ENCODE data around the gene BEST3.

Gene BEST3

DNA sequence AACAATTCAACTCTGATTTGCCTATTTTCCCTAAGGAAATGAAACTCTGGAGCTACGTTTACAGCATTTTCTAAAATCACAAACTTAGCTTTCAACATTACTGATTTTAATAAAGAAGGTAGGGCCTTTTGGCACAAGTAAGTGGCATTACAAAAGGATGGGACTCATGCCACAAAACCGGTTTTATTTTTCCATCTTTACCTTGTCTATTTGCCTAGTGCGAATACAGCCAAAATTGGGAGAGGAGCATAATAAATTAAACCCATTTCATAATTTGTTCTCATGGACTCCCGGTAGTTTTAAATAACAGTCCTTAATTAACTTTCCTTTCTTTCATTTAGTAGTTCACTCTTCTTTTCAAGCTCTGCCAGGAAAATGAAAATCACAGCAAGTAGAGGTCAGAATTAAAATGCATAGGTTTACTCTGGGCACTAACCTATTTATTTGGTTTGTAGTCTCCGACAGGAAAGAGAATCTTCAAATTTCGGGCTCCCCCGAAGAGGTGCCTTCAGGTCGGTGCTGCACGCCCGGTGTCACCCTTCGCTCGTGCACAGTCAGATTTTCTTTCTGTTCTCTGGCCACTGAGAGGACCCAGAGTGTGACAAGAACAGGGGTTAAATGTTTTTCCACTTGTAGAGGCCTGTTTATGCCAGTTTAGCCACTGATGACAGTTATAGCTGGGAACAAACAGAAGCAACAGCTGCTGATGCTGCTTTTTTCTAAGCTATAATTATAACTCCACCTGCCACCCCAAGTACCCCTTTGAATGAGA, at the start of gene BEST3:
TSS of gene BEST3 (minus strand) at position 535 of the 772 bp plus-strand sequence. CDS start 1,505 bp downstream, outside the sequence.
- peak within 1 kb of the TSS; percentile 48 for H3K27ac ChIP-seq
- TF ChIP-seq, protein P1, sequence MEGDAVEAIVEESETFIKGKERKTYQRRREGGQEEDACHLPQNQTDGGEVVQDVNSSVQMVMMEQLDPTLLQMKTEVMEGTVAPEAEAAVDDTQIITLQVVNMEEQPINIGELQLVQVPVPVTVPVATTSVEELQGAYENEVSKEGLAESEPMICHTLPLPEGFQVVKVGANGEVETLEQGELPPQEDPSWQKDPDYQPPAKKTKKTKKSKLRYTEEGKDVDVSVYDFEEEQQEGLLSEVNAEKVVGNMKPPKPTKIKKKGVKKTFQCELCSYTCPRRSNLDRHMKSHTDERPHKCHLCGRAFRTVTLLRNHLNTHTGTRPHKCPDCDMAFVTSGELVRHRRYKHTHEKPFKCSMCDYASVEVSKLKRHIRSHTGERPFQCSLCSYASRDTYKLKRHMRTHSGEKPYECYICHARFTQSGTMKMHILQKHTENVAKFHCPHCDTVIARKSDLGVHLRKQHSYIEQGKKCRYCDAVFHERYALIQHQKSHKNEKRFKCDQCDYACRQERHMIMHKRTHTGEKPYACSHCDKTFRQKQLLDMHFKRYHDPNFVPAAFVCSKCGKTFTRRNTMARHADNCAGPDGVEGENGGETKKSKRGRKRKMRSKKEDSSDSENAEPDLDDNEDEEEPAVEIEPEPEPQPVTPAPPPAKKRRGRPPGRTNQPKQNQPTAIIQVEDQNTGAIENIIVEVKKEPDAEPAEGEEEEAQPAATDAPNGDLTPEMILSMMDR (IDR thresholded peaks at IDR 0.05): no peak
- TF ChIP-seq ZFX (IDR thresholded peaks at IDR 0.05; ENCODE audit: borderline replicate concordance): no peak

DNA sequence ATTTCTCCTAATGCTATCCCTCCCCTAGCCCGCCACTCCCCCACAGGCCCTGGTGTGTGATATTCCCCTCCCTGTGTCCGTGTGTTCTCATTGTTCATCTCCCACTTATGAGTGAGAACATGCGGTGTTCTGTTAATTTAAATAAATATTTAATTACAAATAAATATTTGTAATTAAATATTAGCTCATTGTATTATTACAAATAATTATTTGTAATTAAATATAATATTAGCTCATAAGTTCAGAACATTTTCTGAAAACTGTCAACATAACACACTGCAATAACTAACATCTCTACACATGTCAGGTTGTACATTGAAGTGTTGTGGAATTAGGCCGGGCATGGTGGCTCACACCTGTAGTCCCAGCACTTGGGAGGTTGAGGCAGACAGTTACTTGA, 45.0 kb upstream of the BEST3 start:
- TF ChIP-seq, protein P1 (IDR thresholded peaks at IDR 0.05): no peak
- no peak for TF ChIP-seq ZFX (IDR thresholded peaks at IDR 0.05; ENCODE audit: borderline replicate concordance)

DNA sequence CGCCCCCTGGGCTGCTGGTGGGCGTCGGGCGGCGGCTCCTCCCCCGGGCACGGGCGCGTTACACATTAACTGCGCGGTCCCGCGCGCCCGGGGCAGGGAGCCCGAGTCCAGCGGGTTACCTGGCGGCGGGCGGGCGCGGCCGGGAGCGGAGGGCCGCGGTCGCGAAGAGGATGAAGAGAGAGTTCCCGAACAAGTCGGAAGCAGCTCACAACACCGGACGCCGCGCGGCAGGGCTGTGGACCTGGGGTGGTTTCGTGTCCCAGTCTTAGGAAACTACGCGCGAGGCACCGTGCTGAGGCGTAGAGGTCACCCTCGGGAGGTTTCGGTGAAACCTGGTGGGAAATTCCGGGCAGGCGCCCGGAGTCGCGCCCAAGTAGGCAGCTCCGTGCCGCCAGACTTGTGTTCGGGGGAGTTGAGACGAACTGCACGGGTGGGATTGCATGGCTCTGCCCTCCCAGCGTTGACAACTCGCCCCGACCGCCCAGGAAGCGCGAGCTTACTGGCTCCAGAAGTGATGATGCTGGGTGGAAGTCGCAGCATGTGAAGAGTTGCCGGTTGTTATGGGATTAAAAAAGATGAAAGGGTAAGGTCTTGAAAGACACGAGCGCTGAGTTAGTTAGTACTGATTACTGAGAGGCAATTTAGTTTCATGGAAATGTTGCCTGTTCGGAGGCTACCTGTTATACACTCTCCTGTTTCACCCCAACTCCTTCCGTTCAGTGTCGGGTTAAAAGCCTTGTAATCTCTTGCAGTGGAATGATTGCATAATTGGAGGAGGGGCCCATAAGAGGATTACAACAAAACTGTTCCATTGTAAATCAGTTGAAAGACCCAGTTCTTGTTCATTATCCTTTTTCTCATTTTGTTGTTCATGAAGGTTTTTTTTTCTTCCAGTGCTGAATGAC, 40.4 kb upstream of the BEST3 start:
- no peak for TF ChIP-seq ZFX (IDR thresholded peaks at IDR 0.05; ENCODE audit: borderline replicate concordance)
- TF ChIP-seq, protein P1 (IDR thresholded peaks at IDR 0.05): no peak
- H3K27ac ChIP-seq: peak overlapping the region; percentile 94

More for the DNA sequence above, 45.0 kb upstream of the BEST3 start:
- no peak overlapping the region for H3K27ac ChIP-seq

DNA sequence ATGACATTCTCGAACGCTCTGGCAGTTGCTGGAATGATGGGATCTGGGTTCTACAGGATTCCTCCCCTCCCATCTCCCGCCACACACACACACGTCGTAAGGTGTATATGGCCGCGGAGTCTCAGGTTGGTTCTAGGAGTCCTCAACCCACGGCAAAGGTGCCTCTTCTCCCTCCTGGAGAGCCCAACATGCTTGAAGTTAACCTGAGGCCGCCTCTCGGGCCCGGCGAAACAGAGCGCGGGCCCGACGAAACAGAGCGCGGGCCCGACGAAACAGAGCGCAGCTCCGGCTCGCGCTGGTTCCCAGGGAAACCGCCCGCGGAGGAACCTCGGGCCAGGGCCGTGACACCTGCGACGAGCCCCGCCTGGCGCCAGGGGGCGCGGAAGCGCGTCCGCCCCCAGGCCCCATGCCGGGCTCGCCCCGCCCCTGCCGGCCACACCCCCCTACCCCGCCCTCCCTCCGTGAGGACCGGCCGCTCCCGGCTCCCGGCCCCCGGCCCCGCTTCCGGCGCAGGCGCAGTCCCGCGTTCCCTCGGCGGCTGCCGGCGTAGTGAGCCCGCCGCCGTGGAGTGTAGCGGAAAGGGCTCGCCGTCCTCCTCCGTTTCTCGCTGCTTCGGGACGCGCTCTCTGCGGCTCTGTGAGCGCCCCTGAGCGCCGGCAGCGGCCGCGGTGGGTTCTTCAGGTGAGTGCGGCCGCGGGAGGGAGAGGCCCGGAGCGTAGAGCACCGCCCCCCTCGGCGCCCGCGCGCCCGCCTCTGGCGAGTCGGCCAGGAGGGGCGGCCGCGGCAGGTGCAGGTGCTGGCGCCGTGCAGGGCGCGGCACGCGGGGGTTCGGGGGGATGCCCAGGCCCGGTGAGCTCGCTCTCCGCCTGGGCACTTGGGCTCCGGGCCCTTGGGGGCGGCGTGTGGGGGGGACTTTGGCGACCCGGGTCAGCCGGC, 39.5 kb upstream of the BEST3 start, which contains the start of gene RAB3IP:
TSS of gene RAB3IP (plus strand) at position 510 of the 936 bp plus-strand sequence. CDS start 16,549 bp downstream, outside the sequence.
- peak within 1 kb of the TSS; percentile 94 for H3K27ac ChIP-seq
- TF ChIP-seq ZFX (IDR thresholded peaks at IDR 0.05; ENCODE audit: borderline replicate concordance): no peak
- TF ChIP-seq, protein P1 (IDR thresholded peaks at IDR 0.05): peak; percentile 90

DNA sequence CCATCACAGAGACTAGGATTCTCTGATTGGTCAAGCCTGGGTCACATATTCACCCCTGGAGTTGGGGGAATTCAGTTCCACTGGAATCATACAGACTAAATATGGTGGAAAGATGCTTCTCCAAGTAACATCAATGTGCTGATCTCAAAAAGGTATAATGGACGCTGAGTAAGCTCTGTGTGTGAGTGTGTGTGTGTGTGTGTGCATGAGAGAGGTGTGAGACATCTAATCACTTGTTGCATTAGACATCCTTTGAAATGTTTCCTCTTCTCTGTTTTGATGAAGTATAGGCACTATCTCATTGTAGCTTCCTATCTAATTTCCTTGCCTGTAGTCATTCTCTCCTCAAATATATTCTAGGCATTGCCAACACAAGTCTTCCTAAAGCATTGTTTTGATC, 34.5 kb upstream of the BEST3 start:
- no peak overlapping the region for H3K27ac ChIP-seq
- no peak for TF ChIP-seq ZFX (IDR thresholded peaks at IDR 0.05; ENCODE audit: borderline replicate concordance)
- TF ChIP-seq, protein P1 (IDR thresholded peaks at IDR 0.05): no peak

DNA sequence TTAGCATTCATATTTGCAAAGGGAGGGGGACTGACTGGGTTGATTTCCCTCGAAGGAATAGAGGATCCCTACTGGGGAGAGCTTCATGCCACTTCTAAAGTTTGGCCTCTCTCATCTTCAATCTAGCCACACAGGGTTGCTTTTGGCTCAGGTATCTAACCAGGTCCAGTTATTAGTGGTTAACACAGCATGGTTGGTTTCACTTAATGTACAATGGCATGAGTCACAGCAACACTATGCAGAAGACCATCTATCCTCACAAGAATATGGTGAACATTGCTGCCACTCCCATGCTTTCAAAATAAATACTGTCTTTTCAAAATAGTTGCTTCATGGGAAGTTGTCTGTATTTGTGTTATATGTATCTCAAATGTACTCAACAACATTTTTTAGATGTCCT, 33.0 kb upstream of the BEST3 start:
- no peak for TF ChIP-seq ZFX (IDR thresholded peaks at IDR 0.05; ENCODE audit: borderline replicate concordance)
- TF ChIP-seq, protein P1 (IDR thresholded peaks at IDR 0.05): no peak
- no peak overlapping the region for H3K27ac ChIP-seq

Data from 22Rv1 (cell line).